HepG2 (cell line): ENCODE measurements around the gene DIPK1C. TPM values are rescaled to one million over a fixed set of nuclear protein-coding genes. Genes with fewer than 3 reads are reported as not detected.

Experiments used
- ATAC-seq: fragments of 200-7000 bp; cut with Tn5 transposase; 3 replicates; pipeline ENCODE4 v1.9.1; 2020; ENCODE audit warnings: mild to moderate bottlenecking, moderate library complexity
- BruUV-seq: library from RNA; stranded (reverse); fragments of 400-500 nt; replicated peaks from 2 replicates; lab custom pipeline; 2021; lab: Mats Ljungman, UMichigan
- CTCF ChIA-PET: fragments of 300-600 bp; formaldehyde crosslinking; extraction: SDS; loops from one replicate; lab custom pipeline; 2021; ENCODE audit warnings: low total read pairs, inconsistent platforms, low intra/inter-chr PET ratio; lab: Yijun Ruan, JAX
- POLR2A ChIA-PET: fragments of 350-600 bp; sonication (Branson Sonifier 250); formaldehyde crosslinking; loops from one replicate; lab custom pipeline; 2020; ENCODE audit warnings: antibody characterized with exemption, inconsistent platforms; lab: Yijun Ruan, JAX
- DNase-seq: peaks from one replicate; pipeline ENCODE4 v3.0.0-alpha.2; 2015; ENCODE audit warnings: low spot score
- FAIRE-seq: peaks from 3 replicates; lab custom pipeline; 2011; peaks lifted over from hg19 to GRCh38; lab: Jason Lieb, UNC
- H2AFZ ChIP-seq: one replicate; pipeline ENCODE4 v1.6.1; 2011; ENCODE audit warnings: low read length, inconsistent platforms
- H3K27ac ChIP-seq: fragments of 300-600 bp; 3 replicates; pipeline ENCODE4 v1.8.0; 2011; ENCODE audit warnings: mixed run types, mild to moderate bottlenecking, mixed read lengths, low read length, inconsistent platforms; ENCODE audit not compliant: insufficient read depth; ENCODE audit errors: extremely low read length
- H3K27me3 ChIP-seq, 2 experiments: fragments of 200-600 bp in 1 of 2; 2 replicates in 1 of 2; 3 replicates in 1 of 2; pipeline versions ENCODE4 v1.6.0 to v1.8.0; 2011; ENCODE audit warnings: low read length in 2 of 2, mild to moderate bottlenecking in 2 of 2, moderate library complexity in 2 of 2, inconsistent platforms in 1 of 2; ENCODE audit not compliant: insufficient read depth in 2 of 2, control insufficient read depth in 1 of 2
- H3K36me3 ChIP-seq, 2 experiments: fragments of 200-600 bp in 1 of 2; replicated peaks in 1 of 2; 2 replicates in 1 of 2; 3 replicates in 1 of 2; pipeline versions ENCODE4 v1.5.1 to v1.8.0; 2011; ENCODE audit warnings: low read length in 2 of 2, inconsistent platforms in 1 of 2; ENCODE audit not compliant: insufficient read depth in 2 of 2, control insufficient read depth in 1 of 2
- H3K4me1 ChIP-seq: 2 replicates; pipeline ENCODE4 v1.5.1; 2012; ENCODE audit warnings: low read length, inconsistent platforms; ENCODE audit not compliant: insufficient read depth
- H3K4me2 ChIP-seq: 2 replicates; pipeline ENCODE4 v1.6.0; 2011; ENCODE audit warnings: low read depth, low read length, inconsistent platforms
- H3K4me3 ChIP-seq, 3 experiments: fragments of 200-600 bp in 1 of 3; sonication (generic), shearing (Covaris generic) in 1 of 3; replicated peaks in 1 of 3; 2 replicates each; pipeline ENCODE4 v1.5.1; 2011 to 2016; ENCODE audit warnings: low read length in 3 of 3, inconsistent platforms in 2 of 3, low read depth in 2 of 3, mild to moderate bottlenecking in 2 of 3, control low read depth in 1 of 3, mixed read lengths in 1 of 3; ENCODE audit not compliant: insufficient read depth in 1 of 3
- H3K79me2 ChIP-seq: one replicate; pipeline ENCODE4 v1.6.1; 2011; ENCODE audit warnings: low read length, inconsistent platforms; ENCODE audit not compliant: insufficient read depth
- H3K9ac ChIP-seq: 2 replicates; pipeline ENCODE4 v1.6.0; 2011; ENCODE audit warnings: mild to moderate bottlenecking, low read depth, low read length, inconsistent platforms; ENCODE audit not compliant: insufficient read depth
- H3K9me3 ChIP-seq: 2 replicates; pipeline ENCODE4 v1.5.1; 2012; ENCODE audit warnings: mild to moderate bottlenecking, low read length
- H4K20me1 ChIP-seq: 2 replicates; pipeline ENCODE4 v1.6.0; 2011; ENCODE audit warnings: inconsistent platforms, mild to moderate bottlenecking, low read length, moderate library complexity; ENCODE audit not compliant: insufficient read depth
- GLI4 ChIP-seq: sonication (generic); formaldehyde crosslinking; IDR thresholded peaks from 2 replicates; pipeline ENCODE4 v1.5.1; 2020; ENCODE audit warnings: missing genetic modification reagents, mild to moderate bottlenecking, moderate library complexity, borderline replicate concordance
- GTF2F1 ChIP-seq: fragments of 150-350 bp; IDR thresholded peaks from 2 replicates; pipeline ENCODE4 v1.6.1; 2014; ENCODE audit warnings: low read length
- PHF8 ChIP-seq: sonication (generic); formaldehyde crosslinking; IDR thresholded peaks from 2 replicates; pipeline ENCODE4 v1.5.0; 2020; ENCODE audit warnings: missing genetic modification reagents
- XBP1 ChIP-seq: sonication (generic); formaldehyde crosslinking; IDR thresholded peaks from 2 replicates; pipeline ENCODE4 v1.5.0; 2020; ENCODE audit warnings: missing genetic modification reagents
- ZNF329 ChIP-seq: sonication (generic); formaldehyde crosslinking; IDR thresholded peaks from 2 replicates; pipeline ENCODE4 v1.9.0; 2021; ENCODE audit warnings: low read depth, mild to moderate bottlenecking, missing genetic modification reagents
- WGBS: methylation state at CpG from one replicate; pipeline ENCODE4 v1.1.6; 2017; ENCODE audit warnings: low lambda C conversion rate; 5-methylcytosine and 5-hydroxymethylcytosine counted together
- in situ Hi-C: cut with HindIII; loops from 2 replicates; pipeline ENCODE4 v1.10.0; 2017; ENCODE audit warnings: low pct_unique_long_range_greater_than_20kb; ENCODE audit not compliant: extremely low pct_ligation_motif_present
- intact Hi-C: fragments of 100-400 bp; cut with micrococcal nuclease; formaldehyde crosslinking; loops from one replicate; pipeline ENCODE4 v1.10.0; 2022; ENCODE audit not compliant: unreplicated experiment
- polyA plus RNA-seq, 8 experiments: library from polyadenylated mRNA; depleted of rRNA in 3 of 8; stranded (reverse) in 7 of 8; unstranded in 1 of 8; fragments of >200 nt; fragmentation: Illumina TruSeq in 4 of 8; extraction: Trizol in 4 of 8; gene quantifications; 2 replicates each; pipeline versions ENCODE4 v1.2.1 to v1.2.3, GENCODE V29; 2011 to 2016; ENCODE audit warnings: low read depth in 4 of 8, missing spikeins in 1 of 8, mixed read lengths in 1 of 8; ENCODE audit not compliant: insufficient read depth in 1 of 8
- total RNA-seq, 5 experiments: library from RNA; depleted of rRNA; stranded (reverse); fragments of >200 nt; fragmentation: Illumina TruSeq; extraction: Trizol; gene quantifications; 2 replicates each; pipeline ENCODE4 v1.2.3, GENCODE V29; 2016; ENCODE audit warnings: low read depth in 1 of 5
- TF ChIP-seq, protein P1 (sequence below): sonication (generic); formaldehyde crosslinking; conservative IDR thresholded peaks from 2 replicates; pipeline ENCODE4 v1.8.0; 2022; ENCODE audit warnings: missing genetic modification reagents
- TF ChIP-seq, protein P2 (sequence below): sonication (generic); formaldehyde crosslinking; IDR thresholded peaks from one replicate; pipeline ENCODE4 v1.5.1; 2020; ENCODE audit warnings: mild to moderate bottlenecking, missing genetic modification reagents; ENCODE audit errors: not compliant biosample characterization

DIPK1C gene
- total and polyA plus RNA-seq, 2 of the 13 experiments (the other 11 are each of a cell fraction or from before 2014, with no cell fraction given) = 1.8 TPM; not detected in 1

DNA sequence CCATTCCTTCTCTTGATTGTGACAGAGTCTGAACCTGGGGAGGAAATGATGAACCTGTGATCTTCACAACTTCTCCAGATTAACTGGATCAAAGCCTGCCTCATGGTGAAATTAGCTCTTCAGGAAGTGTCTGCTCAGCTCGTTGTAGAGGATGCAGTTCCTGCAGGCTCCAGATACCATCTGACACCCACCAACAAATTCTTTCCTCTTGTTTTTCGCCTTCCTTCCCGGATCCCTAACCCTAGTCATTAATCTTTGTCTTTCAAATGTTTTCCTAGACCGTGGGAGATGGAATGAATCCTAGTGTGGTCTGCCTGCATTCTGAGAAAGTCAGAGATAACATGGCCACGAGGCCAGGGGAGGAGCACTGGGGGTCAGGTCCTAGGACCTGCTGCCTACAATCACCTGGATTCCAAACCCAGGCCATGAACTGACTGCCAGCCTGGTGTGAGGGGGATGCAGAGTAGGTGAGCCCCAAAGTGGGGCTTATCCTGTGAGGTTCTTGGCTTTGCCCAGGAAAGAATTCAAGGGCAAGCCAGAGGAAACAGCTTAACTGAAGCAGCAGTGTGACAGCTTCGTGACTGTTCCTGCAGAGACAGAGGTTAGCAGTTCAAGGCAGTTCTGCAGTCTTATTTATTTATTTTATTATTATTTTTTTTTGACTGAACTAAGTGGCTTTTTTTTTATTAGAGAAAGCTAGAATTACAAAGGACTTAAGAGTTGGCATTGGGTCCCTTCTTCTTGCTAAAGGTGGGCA, 67.8 kb downstream of the DIPK1C start:
- Histone ChIP-seq H2AFZ (no peak overlapping the region), H3K4me1 (no peaks in the 10 kb centered on the region), H3K36me3 (no peaks in the 10 kb centered on the region), H3K79me2 (no peaks in the 10 kb centered on the region), H3K9ac (no peak overlapping the region), H3K27me3 (peaks cover 3 to 18% of the 10 kb centered on the region in 2 experiments), H3K27ac (no peak overlapping the region), H3K4me3 (no peak overlapping the region), H4K20me1 (no peaks in the 10 kb centered on the region), H3K4me2 (no peak overlapping the region), H3K9me3 (no peaks in the 10 kb centered on the region)
- no peak for FAIRE-seq
- DNase-seq = no peak
- no TSS peak for BruUV-seq
- in situ Hi-C loops = no loop called here
- no peak for ATAC-seq
- TF ChIP-seq GTF2F1 (no peak), ZNF329 (CRISPR knock-in tag) (no peak)
- ChIA-PET CTCF (no interaction called here), POLR2A (no interaction called here)
- 6% methylated on average over 6 of the region's 6 CpGs for WGBS
- intact Hi-C loops = no loop called here

DNA sequence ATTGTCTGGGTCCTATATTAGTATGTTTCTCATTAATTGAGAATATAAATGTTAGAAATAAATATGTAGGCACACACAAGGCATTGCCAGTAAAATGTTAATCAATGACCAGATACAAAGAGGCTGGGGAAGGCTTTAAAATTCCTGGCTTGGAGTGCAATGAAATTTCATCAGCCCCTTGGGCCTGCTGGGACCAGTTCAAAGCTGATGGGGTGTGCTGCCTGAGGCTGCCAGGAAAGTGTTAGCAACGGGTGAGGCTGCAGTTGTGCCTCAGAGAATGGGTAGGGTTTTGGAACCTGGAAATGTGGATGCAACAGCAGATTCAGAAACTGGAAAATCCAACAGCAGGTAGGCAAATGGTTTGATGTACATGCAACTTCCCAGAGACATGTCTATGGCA, 68.9 kb downstream of the DIPK1C start:
- WGBS = 0% methylated on average over 1 of the region's 1 CpG
- ChIA-PET POLR2A (no interaction called here), CTCF (no interaction called here)
- no peaks in the 10 kb centered on the region for H4K20me1 ChIP-seq
- no peaks in the 10 kb centered on the region for H3K9me3 ChIP-seq
- no peak overlapping the region for H2AFZ ChIP-seq
- H3K79me2 ChIP-seq = no peaks in the 10 kb centered on the region
- H3K4me2 ChIP-seq = no peak overlapping the region
- ATAC-seq (no peak), DNase-seq (no peak), FAIRE-seq (no peak)
- H3K9ac ChIP-seq = no peak overlapping the region
- H3K36me3 ChIP-seq = no peaks in the 10 kb centered on the region
- H3K4me3 ChIP-seq = no peak overlapping the region
- no peaks in the 10 kb centered on the region for H3K4me1 ChIP-seq
- no TSS peak for BruUV-seq
- intact Hi-C loops (no loop called here), in situ Hi-C loops (no loop called here)
- peaks cover 3 to 11% of the 10 kb centered on the region in 2 experiments for H3K27me3 ChIP-seq
- H3K27ac ChIP-seq = no peak overlapping the region
- TF ChIP-seq GLI4 = no peak
- TF ChIP-seq, protein P1, sequence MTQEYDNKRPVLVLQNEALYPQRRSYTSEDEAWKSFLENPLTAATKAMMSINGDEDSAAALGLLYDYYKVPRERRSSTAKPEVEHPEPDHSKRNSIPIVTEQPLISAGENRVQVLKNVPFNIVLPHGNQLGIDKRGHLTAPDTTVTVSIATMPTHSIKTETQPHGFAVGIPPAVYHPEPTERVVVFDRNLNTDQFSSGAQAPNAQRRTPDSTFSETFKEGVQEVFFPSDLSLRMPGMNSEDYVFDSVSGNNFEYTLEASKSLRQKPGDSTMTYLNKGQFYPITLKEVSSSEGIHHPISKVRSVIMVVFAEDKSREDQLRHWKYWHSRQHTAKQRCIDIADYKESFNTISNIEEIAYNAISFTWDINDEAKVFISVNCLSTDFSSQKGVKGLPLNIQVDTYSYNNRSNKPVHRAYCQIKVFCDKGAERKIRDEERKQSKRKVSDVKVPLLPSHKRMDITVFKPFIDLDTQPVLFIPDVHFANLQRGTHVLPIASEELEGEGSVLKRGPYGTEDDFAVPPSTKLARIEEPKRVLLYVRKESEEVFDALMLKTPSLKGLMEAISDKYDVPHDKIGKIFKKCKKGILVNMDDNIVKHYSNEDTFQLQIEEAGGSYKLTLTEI (CRISPR knock-in tag) = no peak
- TF ChIP-seq, protein P2, sequence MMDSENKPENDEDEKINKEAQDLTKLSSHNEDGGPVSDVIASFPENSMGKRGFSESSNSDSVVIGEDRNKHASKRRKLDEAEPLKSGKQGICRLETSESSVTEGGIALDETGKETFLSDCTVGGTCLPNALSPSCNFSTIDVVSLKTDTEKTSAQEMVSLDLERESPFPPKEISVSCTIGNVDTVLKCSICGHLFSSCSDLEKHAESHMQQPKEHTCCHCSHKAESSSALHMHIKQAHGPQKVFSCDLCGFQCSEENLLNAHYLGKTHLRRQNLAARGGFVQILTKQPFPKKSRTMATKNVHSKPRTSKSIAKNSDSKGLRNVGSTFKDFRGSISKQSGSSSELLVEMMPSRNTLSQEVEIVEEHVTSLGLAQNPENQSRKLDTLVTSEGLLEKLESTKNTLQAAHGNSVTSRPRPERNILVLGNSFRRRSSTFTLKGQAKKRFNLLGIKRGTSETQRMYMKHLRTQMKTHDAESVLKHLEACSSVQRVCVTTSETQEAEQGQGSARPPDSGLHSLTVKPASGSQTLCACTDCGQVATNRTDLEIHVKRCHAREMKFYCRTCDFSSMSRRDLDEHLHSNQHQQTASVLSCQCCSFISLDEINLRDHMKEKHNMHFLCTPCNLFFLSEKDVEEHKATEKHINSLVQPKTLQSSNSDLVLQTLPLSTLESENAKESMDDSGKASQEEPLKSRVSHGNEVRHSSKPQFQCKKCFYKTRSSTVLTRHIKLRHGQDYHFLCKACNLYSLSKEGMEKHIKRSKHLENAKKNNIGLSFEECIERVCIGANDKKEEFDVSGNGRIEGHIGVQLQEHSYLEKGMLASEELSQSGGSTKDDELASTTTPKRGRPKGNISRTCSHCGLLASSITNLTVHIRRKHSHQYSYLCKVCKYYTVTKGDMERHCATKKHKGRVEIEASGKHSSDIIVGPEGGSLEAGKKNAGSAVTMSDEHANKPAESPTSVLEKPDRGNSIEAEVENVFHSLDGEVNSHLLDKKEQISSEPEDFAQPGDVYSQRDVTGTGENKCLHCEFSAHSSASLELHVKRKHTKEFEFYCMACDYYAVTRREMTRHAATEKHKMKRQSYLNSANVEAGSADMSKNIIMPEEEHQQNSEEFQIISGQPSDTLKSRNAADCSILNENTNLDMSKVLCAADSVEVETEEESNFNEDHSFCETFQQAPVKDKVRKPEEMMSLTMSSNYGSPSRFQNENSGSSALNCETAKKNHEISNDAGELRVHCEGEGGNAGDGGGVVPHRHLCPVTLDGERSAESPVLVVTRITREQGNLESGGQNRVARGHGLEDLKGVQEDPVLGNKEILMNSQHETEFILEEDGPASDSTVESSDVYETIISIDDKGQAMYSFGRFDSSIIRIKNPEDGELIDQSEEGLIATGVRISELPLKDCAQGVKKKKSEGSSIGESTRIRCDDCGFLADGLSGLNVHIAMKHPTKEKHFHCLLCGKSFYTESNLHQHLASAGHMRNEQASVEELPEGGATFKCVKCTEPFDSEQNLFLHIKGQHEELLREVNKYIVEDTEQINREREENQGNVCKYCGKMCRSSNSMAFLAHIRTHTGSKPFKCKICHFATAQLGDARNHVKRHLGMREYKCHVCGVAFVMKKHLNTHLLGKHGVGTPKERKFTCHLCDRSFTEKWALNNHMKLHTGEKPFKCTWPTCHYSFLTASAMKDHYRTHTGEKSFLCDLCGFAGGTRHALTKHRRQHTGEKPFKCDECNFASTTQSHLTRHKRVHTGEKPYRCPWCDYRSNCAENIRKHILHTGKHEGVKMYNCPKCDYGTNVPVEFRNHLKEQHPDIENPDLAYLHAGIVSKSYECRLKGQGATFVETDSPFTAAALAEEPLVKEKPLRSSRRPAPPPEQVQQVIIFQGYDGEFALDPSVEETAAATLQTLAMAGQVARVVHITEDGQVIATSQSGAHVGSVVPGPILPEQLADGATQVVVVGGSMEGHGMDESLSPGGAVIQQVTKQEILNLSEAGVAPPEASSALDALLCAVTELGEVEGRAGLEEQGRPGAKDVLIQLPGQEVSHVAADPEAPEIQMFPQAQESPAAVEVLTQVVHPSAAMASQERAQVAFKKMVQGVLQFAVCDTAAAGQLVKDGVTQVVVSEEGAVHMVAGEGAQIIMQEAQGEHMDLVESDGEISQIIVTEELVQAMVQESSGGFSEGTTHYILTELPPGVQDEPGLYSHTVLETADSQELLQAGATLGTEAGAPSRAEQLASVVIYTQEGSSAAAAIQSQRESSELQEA (CRISPR knock-in tag) = no peak
- no peak for TF ChIP-seq PHF8 (CRISPR knock-in tag)
- no peak for TF ChIP-seq XBP1 (CRISPR knock-in tag)
